GM12873 (cell line): ENCODE data around the gene PPP1R3C.

Experiments
- CTCF ChIP-seq: IDR thresholded peaks from 2 replicates; pipeline ENCODE4 v1.5.1; 2012; ENCODE audit warnings: low read depth, mild to moderate bottlenecking, moderate library complexity, low read length, control low read depth; ENCODE audit not compliant: insufficient read depth; ENCODE audit errors: missing control alignments

The PPP1R3C gene

DNA sequence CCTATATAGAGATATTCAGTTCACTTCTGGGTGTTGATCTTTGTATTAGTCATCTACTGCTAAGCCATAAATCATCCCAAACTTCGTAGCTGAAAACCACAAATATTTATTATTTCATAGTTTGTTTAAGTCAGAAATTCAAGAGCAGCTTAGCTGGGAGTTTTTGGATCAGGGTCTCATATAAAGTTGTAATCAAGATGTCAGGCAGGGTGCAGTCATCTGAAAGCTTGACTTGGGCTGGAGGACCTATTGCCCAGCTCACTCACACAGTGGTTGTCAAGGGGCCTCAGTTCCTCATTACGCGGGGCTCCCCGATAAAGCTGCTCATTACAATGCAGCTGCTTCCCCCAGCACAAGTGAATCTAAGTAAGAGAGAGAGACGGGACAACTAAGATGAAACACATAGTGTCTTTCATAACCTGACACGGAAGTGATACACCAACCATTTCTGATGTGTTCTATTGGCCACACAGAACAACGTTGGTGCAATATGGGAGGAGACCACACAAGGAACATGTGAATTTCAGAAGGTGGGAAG is 15.7 kb downstream of the PPP1R3C start:
- no peak for TF ChIP-seq CTCF

DNA sequence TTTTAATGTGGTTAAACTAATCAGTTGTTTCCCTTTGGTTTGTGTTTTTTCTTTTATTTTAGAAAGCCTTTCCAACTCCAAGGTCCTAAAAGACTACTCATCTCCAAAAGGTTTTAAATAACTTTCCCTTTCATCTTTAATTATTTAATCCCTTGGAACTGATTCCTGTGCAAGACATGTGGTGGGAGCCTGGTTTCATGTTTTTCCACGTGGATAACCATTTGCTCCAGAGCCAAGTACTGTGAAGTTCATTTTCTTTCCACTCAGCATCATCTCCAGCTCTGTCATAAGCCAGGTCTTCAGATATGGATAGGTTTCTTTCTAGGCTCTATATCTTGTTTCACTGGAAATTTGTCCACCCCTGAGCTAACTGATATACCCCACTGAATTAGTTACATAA is 16.7 kb downstream of the PPP1R3C start:
- TF ChIP-seq CTCF, result no peak

GRCh38 chr10:91614225-91614624 is 18.6 kb downstream of the PPP1R3C start:
- TF ChIP-seq CTCF, result no peak

DNA sequence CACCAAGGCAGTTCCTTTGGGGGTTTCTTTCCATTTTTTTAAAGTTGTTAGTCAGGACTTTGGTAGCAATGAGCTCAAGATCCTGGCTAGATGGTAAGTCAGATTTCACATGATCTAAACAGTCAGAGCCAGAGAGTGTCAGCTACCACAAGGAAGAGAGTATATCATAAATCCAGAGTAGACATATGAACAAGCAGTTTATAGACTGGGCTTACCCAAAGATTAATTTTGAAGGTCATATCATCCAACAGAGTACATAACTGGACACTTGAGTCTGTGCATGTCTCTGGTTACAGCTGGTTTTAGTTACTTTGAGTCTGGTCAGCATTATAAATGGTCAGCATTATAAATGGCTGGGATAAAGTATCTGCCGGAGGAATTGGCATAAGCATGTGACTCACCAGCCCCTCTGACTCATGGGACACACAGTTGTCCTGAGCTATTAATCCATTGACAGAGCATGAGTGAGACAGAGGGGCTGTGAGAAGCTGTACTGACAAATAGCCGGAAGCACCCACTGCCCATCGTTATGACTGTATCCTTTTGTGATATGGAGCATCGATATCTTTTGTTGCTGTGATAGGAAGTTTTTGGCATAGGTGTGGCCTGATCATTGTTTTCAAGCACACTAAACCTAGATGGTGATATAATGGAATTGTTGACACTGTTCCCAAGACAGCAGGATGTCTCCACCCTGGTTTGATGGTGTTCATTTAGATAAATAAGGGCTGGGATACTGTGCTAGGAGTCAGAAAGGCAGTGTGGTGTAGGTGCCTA is 19.3 kb downstream of the PPP1R3C start:
- no peak for TF ChIP-seq CTCF

- TF ChIP-seq CTCF, result no peak
Measured at GRCh38 chr10:91610919-91611318, 22.0 kb downstream of the PPP1R3C start.

DNA sequence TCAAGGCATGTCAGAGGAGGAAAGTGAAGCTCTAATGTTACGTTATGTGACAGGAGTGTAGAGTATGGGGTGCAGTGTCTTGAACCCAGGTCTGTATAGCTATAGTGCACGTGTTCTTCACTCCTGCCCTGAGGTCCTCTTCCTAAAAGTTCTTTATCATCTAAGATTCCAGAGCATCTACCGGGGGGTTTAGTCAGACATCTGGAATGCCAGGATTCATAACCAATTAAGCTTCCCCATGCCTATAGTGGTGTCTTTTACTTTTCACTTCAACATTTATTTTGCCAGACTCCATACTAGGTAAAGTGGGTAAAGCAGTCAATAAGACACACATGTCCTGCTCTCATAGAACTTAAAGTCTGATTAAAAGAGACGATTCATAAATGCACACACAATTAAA is 22.4 kb downstream of the PPP1R3C start:
- no peak for TF ChIP-seq CTCF

DNA sequence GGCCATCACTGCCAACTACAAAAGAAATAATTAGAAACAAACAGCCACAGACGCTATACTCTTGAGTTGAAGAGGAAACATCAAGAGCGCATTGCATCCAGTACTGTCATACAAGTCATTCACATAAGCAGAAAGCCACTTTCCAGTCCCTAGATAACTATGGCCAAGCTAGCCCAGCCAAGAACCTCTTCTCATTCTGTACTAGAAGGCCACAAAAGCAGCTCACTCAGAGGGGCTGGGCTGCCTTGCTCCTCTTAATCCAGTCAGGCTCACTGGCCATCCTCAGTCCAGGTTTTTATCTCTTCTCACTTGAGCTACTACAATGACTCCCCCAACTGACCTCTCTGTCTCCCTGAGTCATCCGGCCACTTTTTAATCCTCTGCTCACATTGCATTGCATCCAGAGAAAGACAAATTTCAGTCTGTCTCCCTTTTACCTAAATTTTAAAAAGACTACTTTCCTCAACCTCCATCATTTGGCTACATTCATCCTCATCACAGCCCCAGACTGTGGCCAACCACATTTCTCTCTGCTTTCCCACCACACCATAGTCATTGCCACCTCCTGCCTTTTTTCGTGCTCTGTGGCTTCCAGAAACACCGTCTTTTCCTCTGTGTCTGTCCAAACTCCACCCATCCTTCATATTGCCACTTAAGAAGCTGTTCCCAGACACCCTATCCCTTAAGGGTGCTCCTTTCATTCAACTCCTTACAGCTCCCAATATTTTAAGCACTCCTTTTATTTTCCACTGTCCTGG is 25.0 kb downstream of the PPP1R3C start:
- TF ChIP-seq CTCF, result no peak
